ENCODE measurements around the gene C1QTNF4.

The C1QTNF4 gene

GRCh38 chr11:47628026-47628425, 33.8 kb upstream of the C1QTNF4 start:
- TF ChIP-seq CTCF (IDR thresholded peaks at IDR 0.05; ENCODE audit: low read depth, low read length): no peak
- no peak for TF ChIP-seq MYC (IDR thresholded peaks at IDR 0.05; ENCODE audit: low read depth, low read length)
- no peak for TF ChIP-seq MAX (IDR thresholded peaks at IDR 0.05; ENCODE audit: low read depth, low read length)
- no peak for TF ChIP-seq POLR2A (IDR thresholded peaks at IDR 0.05; ENCODE audit: extremely low read depth, insufficient read length)
- DNase-seq (ENCODE audit: low read depth): no peak
- no peak overlapping the region for H3K4me3 ChIP-seq (ENCODE audit: low read depth, low read length)

GRCh38 chr11:47626234-47626633, 32.0 kb upstream of the C1QTNF4 start:
- DNase-seq (ENCODE audit: low read depth): no peak

GRCh38 chr11:47620836-47621378, 26.7 kb upstream of the C1QTNF4 start:
- no peak overlapping the region for H3K4me3 ChIP-seq (ENCODE audit: low read depth, low read length)
- DNase-seq (ENCODE audit: low read depth): no peak
- TF ChIP-seq MYC (IDR thresholded peaks at IDR 0.05; ENCODE audit: low read depth, low read length) (no peak), POLR2A (IDR thresholded peaks at IDR 0.05; ENCODE audit: extremely low read depth, insufficient read length) (no peak), CTCF (IDR thresholded peaks at IDR 0.05; ENCODE audit: low read depth, low read length) (no peak), MAX (IDR thresholded peaks at IDR 0.05; ENCODE audit: low read depth, low read length) (no peak)

More at GRCh38 chr11:47626234-47626633, 32.0 kb upstream of the C1QTNF4 start:
- no peak overlapping the region for H3K4me3 ChIP-seq (ENCODE audit: low read depth, low read length)
- no peak for TF ChIP-seq MYC (IDR thresholded peaks at IDR 0.05; ENCODE audit: low read depth, low read length)
- TF ChIP-seq CTCF (IDR thresholded peaks at IDR 0.05; ENCODE audit: low read depth, low read length): no peak
- TF ChIP-seq MAX (IDR thresholded peaks at IDR 0.05; ENCODE audit: low read depth, low read length): no peak
- TF ChIP-seq POLR2A (IDR thresholded peaks at IDR 0.05; ENCODE audit: extremely low read depth, insufficient read length): no peak

DNA sequence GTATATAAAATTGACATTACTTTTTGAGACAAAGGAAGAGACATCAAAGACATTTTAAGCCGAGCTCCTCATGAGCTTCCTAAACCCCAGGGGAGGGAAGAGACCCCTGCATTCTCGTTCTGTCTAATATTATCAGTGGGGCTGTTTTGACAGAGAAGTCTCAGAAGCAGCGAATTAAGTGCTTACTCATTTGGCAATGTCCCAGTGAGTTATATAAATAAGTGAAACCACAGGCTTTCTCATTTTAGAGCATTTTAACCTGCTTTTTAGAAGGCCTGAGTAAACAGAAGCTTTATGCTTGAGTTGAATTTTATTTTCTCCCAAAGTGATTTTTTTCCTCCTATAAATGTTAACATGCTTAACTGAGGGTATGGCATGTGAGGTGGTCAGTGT, 23.2 kb upstream of the C1QTNF4 start:
- TF ChIP-seq MAX (IDR thresholded peaks at IDR 0.05; ENCODE audit: low read depth, low read length): no peak
- no peak for TF ChIP-seq POLR2A (IDR thresholded peaks at IDR 0.05; ENCODE audit: extremely low read depth, insufficient read length)
- TF ChIP-seq MYC (IDR thresholded peaks at IDR 0.05; ENCODE audit: low read depth, low read length): no peak
- TF ChIP-seq CTCF (IDR thresholded peaks at IDR 0.05; ENCODE audit: low read depth, low read length): no peak
- DNase-seq (ENCODE audit: low read depth): no peak
- no peak overlapping the region for H3K4me3 ChIP-seq (ENCODE audit: low read depth, low read length)

- peak; percentile 80 for DNase-seq (ENCODE audit: low read depth)
- TF ChIP-seq MYC (IDR thresholded peaks at IDR 0.05; ENCODE audit: low read depth, low read length) (peak; percentile 45; the same call in 1 of the 2 replicates), MAX (IDR thresholded peaks at IDR 0.05; ENCODE audit: low read depth, low read length) (no peak), POLR2A (IDR thresholded peaks at IDR 0.05; ENCODE audit: extremely low read depth, insufficient read length) (no peak), CTCF (IDR thresholded peaks at IDR 0.05; ENCODE audit: low read depth, low read length) (peak; percentile 91)
- no peak overlapping the region for H3K4me3 ChIP-seq (ENCODE audit: low read depth, low read length)
Observed at GRCh38 chr11:47616726-47617416, 22.7 kb upstream of the C1QTNF4 start.

All from NB4 (cell line).